ENCODE measurements around the gene PROSER2. TPM values are rescaled to one million over a fixed set of nuclear protein-coding genes. Genes with fewer than 3 reads are reported as not detected.

Gene PROSER2
- total and polyA plus RNA-seq, 8 donors = 1.3 to 16.2 (median 5.7) TPM; not detected in 1

GRCh38 chr10:11787846-11788245 is 35.3 kb upstream of the PROSER2 start:
- DNase-seq = no peak
- Histone ChIP-seq H3K4me1 (no peaks in the 10 kb centered on the region), H3K27ac (no peak overlapping the region), H3K36me3 (no peaks in the 10 kb centered on the region), H3K27me3 (peaks cover 0 to 9% (median 0%) of the 10 kb centered on the region in 3 donors), H3K4me3 (no peak overlapping the region), H3K9me3 (no peaks in the 10 kb centered on the region)
- intact Hi-C loops (cut with DNase I; ENCODE audit: low total_unique reads) = loop anchor here (10.0 kb wide), 1 partner anchor 197 kb away; no protein-coding TSS in a partner anchor
- TF ChIP-seq POLR2A (IDR thresholded peaks at IDR 0.05) = no peak
- no peak for TF ChIP-seq CTCF (IDR thresholded peaks at IDR 0.05)
- no peak for TF ChIP-seq POLR2AphosphoS5 (IDR thresholded peaks at IDR 0.05)
- 45 to 62% (median 58%) methylated on average over 10 of the region's 10 CpGs for WGBS, 5 donors

DNA sequence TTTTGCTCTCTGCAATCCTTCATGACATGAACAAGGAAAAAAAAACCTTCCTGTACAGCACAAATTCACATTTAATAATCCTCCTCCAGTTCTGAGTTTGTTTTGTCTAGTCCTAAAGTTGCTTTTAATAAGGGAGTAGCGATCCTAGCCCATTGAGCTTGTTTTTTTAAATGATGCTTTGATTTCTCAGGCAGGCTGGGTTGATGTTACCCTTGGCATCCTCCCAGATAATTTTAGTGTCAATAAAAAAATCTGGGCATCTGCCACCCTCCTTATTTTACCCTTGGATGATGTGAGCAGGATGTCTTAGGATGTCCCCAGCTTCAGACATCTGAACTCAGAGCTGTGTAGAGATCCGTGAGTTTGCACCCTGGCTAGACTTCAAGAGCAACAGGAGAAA is 33.9 kb upstream of the PROSER2 start:
- H3K27me3 ChIP-seq = peaks cover 0 to 9% (median 0%) of the 10 kb centered on the region in 3 donors
- no peak for DNase-seq
- 70 to 85% (median 79%) methylated on average over 2 of the region's 2 CpGs for WGBS, 5 donors
- no peak overlapping the region for H3K27ac ChIP-seq
- no peak for TF ChIP-seq POLR2AphosphoS5 (IDR thresholded peaks at IDR 0.05)
- no peak for TF ChIP-seq CTCF (IDR thresholded peaks at IDR 0.05)
- TF ChIP-seq POLR2A (IDR thresholded peaks at IDR 0.05) = no peak
- TF ChIP-seq EP300 (IDR thresholded peaks at IDR 0.05) = no peak
- H3K9me3 ChIP-seq = no peaks in the 10 kb centered on the region
- no peaks in the 10 kb centered on the region for H3K36me3 ChIP-seq
- H3K4me1 ChIP-seq = no peaks in the 10 kb centered on the region
- intact Hi-C loops (cut with DNase I; ENCODE audit: low total_unique reads) = loop anchor here (10.0 kb wide), 1 partner anchor 195 kb away; no protein-coding TSS in a partner anchor
- H3K4me3 ChIP-seq = no peak overlapping the region

DNA sequence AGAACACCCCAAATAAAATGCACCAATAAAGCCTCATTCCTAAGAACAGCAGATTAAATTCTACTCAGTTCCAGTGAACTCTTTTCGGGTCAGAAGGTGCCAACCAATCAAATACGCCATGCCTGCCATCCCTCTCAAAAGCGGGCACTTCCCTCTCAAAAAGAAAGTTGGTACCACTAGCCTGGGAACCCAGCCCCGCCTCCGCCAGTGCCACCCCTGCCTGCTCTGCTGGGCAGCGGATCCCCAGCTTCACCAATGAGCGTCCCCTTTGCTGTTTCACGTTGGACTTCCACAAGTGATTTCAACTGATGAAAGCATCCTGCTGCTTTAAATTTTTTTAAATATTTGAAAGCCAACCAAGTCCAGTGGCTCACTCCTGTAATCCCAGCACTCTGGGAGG is 33.2 kb upstream of the PROSER2 start:
- Histone ChIP-seq H3K27me3 (peaks cover 0 to 9% (median 0%) of the 10 kb centered on the region in 3 donors), H3K36me3 (no peaks in the 10 kb centered on the region), H3K4me3 (no peak overlapping the region), H3K9me3 (no peaks in the 10 kb centered on the region), H3K4me1 (no peaks in the 10 kb centered on the region), H3K27ac (no peak overlapping the region)
- no peak for DNase-seq
- 78 to 88% (median 85%) methylated on average over 8 of the region's 8 CpGs for WGBS, 5 donors
- intact Hi-C loops (cut with DNase I; ENCODE audit: low total_unique reads) = loop anchor here (10.0 kb wide), 1 partner anchor 195 kb away; no protein-coding TSS in a partner anchor
- TF ChIP-seq EP300 (IDR thresholded peaks at IDR 0.05) = no peak
- no peak for TF ChIP-seq CTCF (IDR thresholded peaks at IDR 0.05)
- TF ChIP-seq POLR2AphosphoS5 (IDR thresholded peaks at IDR 0.05) = no peak
- TF ChIP-seq POLR2A (IDR thresholded peaks at IDR 0.05) = no peak

GRCh38 chr10:11793762-11794479 is 29.2 kb upstream of the PROSER2 start:
- Histone ChIP-seq H3K9me3 (no peaks in the 10 kb centered on the region), H3K4me3 (no peak overlapping the region), H3K36me3 (no peaks in the 10 kb centered on the region), H3K27me3 (no peaks in the 10 kb centered on the region), H3K27ac (no peak overlapping the region), H3K4me1 (no peaks in the 10 kb centered on the region)
- TF ChIP-seq POLR2A (IDR thresholded peaks at IDR 0.05) (no peak), EP300 (IDR thresholded peaks at IDR 0.05) (no peak), POLR2AphosphoS5 (IDR thresholded peaks at IDR 0.05) (no peak), CTCF (IDR thresholded peaks at IDR 0.05) (no peak)
- DNase-seq = no peak
- WGBS, 5 donors = 75 to 85% (median 82%) methylated on average over 12 of the region's 12 CpGs
- intact Hi-C loops (cut with DNase I; ENCODE audit: low total_unique reads) = no loop called here
